Muscle layer of colon (tissue), 2 donors: Measurements from ENCODE around the gene UBE2S.
A peak's percentile ranks its signal among the peaks of the same experiment; 100 is the strongest.
"Not testable (repeated sequence)": the region's sequence is repeated elsewhere in the genome, so short reads cannot be mapped to it uniquely, and the experiment has no call there.

Source experiments
- H3K27ac ChIP-seq: one replicate; pipeline ENCODE4 v1.7.0; 2013; ENCODE audit warnings: low read depth, mild to moderate bottlenecking, low read length, moderate library complexity
- H3K27me3 ChIP-seq, 2 donors: one replicate each; pipeline ENCODE4 v1.7.0; 2013; ENCODE audit warnings: low read length in 2 of 2, mild to moderate bottlenecking in 2 of 2; ENCODE audit not compliant: insufficient read depth in 2 of 2, control insufficient read depth in 1 of 2
- H3K36me3 ChIP-seq: one replicate; pipeline ENCODE4 v1.7.0; 2013; ENCODE audit warnings: mild to moderate bottlenecking, low read length; ENCODE audit not compliant: insufficient read depth
- H3K4me1 ChIP-seq: one replicate; pipeline ENCODE4 v1.7.0; 2013; ENCODE audit warnings: mild to moderate bottlenecking, low read length; ENCODE audit not compliant: insufficient read depth
- H3K4me3 ChIP-seq, 2 donors: one replicate each; pipeline ENCODE4 v1.7.0; 2013; ENCODE audit warnings: low read length in 2 of 2, low read depth in 1 of 2, mild to moderate bottlenecking in 1 of 2, moderate library complexity in 1 of 2
- H3K9ac ChIP-seq: one replicate; pipeline ENCODE4 v1.7.0; 2013; ENCODE audit warnings: low read length
- H3K9me3 ChIP-seq: one replicate; pipeline ENCODE4 v1.7.0; 2013; ENCODE audit warnings: mild to moderate bottlenecking, low read length
- donor health status: abdominal sarcoma.
- donor health status: Adenocarcinoma of cecum.

UBE2S gene

DNA sequence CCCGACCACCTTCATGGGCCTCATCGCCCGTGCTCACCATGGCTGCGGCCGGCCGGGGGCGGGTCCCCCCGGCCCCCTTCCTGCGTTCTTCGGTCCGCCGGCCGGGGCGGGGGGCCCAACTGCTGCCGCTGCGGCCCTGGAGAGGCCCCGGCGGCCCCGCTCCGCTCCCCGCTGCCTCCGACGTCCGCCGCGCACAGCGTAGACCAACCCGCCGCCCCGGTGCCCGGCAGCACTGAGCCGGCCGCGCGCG, at the start of gene UBE2S:
TSS of gene UBE2S (minus strand) at position 239 of the 250 bp plus-strand sequence. CDS start at position 40, 199 bp downstream.
- Histone ChIP-seq H3K36me3 (peaks cover 21% of the 10 kb centered on the region), H3K4me1 (peaks cover 16% of the 10 kb centered on the region), H3K27ac (peak within 1 kb of the TSS; percentile 88), H3K4me3 (peak within 1 kb of the TSS; percentile 51 to 76)
- H3K9me3 ChIP-seq, H3K27me3 ChIP-seq, H3K9ac ChIP-seq: not testable (repeated sequence)

GRCh38 chr19:55456347-55456746, 48.8 kb upstream of the UBE2S start:
- Histone ChIP-seq H3K9me3 (no peaks in the 10 kb centered on the region), H3K9ac (no peak overlapping the region), H3K4me3 (no peak overlapping the region), H3K27me3 (peaks cover 10 to 16% of the 10 kb centered on the region in 2 donors), H3K4me1 (peaks cover 18% of the 10 kb centered on the region), H3K27ac (no peak overlapping the region), H3K36me3 (peaks cover 10% of the 10 kb centered on the region)

GRCh38 chr19:55455576-55456235, 48.1 kb upstream of the UBE2S start:
- Histone ChIP-seq H3K9me3 (no peaks in the 10 kb centered on the region), H3K27ac (no peak overlapping the region), H3K27me3 (peaks cover 11 to 19% of the 10 kb centered on the region in 2 donors), H3K9ac (no peak overlapping the region), H3K36me3 (peaks cover 10% of the 10 kb centered on the region), H3K4me3 (no peak overlapping the region), H3K4me1 (peaks cover 18% of the 10 kb centered on the region)

DNA sequence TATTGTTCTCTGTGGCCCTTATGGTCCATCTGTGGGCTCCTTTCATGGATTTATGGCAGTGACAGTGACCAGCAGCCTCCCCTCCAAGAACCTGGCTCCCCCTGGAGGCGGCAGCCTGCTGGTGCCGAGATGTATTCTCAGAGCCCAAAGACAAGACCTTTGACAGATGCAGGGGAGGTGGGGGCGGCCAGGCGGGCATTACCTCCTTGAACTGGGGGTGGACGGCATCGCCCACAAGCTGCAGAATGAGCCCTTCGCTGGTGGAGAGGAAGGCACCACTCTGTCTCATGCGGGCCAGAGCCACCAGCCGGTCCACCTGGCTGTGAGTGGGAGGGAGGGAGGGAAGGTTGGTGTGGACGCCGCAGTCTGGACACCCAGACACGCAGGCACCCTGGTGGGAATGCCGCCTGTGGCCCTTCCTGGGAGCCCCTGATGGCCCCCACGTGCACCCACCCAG, 47.2 kb upstream of the UBE2S start:
- no peak overlapping the region for H3K9ac ChIP-seq
- H3K4me3 ChIP-seq, result no peak overlapping the region
- H3K27me3 ChIP-seq, result peaks cover 19 to 28% of the 10 kb centered on the region in 2 donors
- no peaks in the 10 kb centered on the region for H3K9me3 ChIP-seq
- H3K27ac ChIP-seq, result no peak overlapping the region
- peaks cover 11% of the 10 kb centered on the region for H3K4me1 ChIP-seq
- H3K36me3 ChIP-seq, result peaks cover 10% of the 10 kb centered on the region

GRCh38 chr19:55453511-55454260, 46.1 kb upstream of the UBE2S start:
- peaks cover 30 to 40% of the 10 kb centered on the region in 2 donors for H3K27me3 ChIP-seq
- H3K4me3 ChIP-seq, result no peak overlapping the region
- peaks cover 10% of the 10 kb centered on the region for H3K36me3 ChIP-seq
- no peaks in the 10 kb centered on the region for H3K9me3 ChIP-seq
- peaks cover 6% of the 10 kb centered on the region for H3K4me1 ChIP-seq
- H3K27ac ChIP-seq, result no peak overlapping the region
- no peak overlapping the region for H3K9ac ChIP-seq

- no peak overlapping the region for H3K4me3 ChIP-seq
- no peak overlapping the region for H3K9ac ChIP-seq
- H3K36me3 ChIP-seq, result peaks cover 10% of the 10 kb centered on the region
- peaks cover 6% of the 10 kb centered on the region for H3K4me1 ChIP-seq
- peaks cover 37 to 40% of the 10 kb centered on the region in 2 donors for H3K27me3 ChIP-seq
- no peak overlapping the region for H3K27ac ChIP-seq
- no peaks in the 10 kb centered on the region for H3K9me3 ChIP-seq
Measured at GRCh38 chr19:55452749-55453346, 45.3 kb upstream of the UBE2S start.

GRCh38 chr19:55451965-55452748, 44.6 kb upstream of the UBE2S start:
- no peak overlapping the region for H3K27ac ChIP-seq
- no peaks in the 10 kb centered on the region for H3K9me3 ChIP-seq
- peaks cover 6% of the 10 kb centered on the region for H3K4me1 ChIP-seq
- no peak overlapping the region for H3K4me3 ChIP-seq
- H3K36me3 ChIP-seq, result peaks cover 10% of the 10 kb centered on the region
- H3K27me3 ChIP-seq, result peaks cover 37 to 45% of the 10 kb centered on the region in 2 donors
- no peak overlapping the region for H3K9ac ChIP-seq

- Histone ChIP-seq H3K4me1 (peaks cover 6% of the 10 kb centered on the region), H3K27me3 (peaks cover 37 to 45% of the 10 kb centered on the region in 2 donors), H3K36me3 (peaks cover 10% of the 10 kb centered on the region), H3K4me3 (peak overlapping the region in 1 of 2 donors; percentile 7), H3K9ac (no peak overlapping the region), H3K9me3 (no peaks in the 10 kb centered on the region), H3K27ac (no peak overlapping the region)
Measured at GRCh38 chr19:55451163-55451964, 43.8 kb upstream of the UBE2S start.

DNA sequence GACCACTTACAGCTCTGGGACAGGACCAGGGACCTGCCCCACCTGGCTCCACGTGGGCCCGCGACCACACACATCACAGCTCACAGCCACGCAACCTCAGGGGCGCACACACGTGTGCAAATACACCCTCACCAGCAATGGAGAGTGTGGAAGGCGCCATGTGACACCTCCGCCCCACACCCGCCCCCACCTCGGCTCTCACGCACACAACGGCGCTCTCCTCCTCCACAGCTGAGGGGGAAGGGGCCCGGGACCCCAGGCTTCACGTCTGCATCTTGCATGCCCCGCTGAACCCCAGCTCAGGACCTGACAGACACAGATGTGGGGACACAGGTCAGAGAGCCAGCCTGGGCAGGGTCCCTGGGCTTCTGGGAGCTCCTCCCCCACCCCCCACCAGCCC, 41.9 kb upstream of the UBE2S start:
- Histone ChIP-seq H3K27ac (no peak overlapping the region), H3K4me1 (peaks cover 6% of the 10 kb centered on the region), H3K9me3 (no peaks in the 10 kb centered on the region), H3K4me3 (no peak overlapping the region), H3K27me3 (peaks cover 41 to 55% of the 10 kb centered on the region in 2 donors), H3K36me3 (peaks cover 4% of the 10 kb centered on the region), H3K9ac (no peak overlapping the region)

DNA sequence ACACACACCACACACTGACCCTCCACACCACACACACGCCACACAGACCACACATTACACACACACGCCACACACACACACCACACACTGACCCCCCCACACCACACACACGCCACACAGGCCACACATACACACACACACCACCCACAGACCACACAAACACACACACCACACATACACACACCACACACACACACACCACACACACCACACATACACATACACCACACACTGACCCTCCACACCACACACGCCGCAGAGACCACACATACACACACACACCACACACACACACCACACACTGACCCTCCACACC, 40.5 kb upstream of the UBE2S start:
- not testable (repeated sequence) for H3K27ac ChIP-seq, H3K36me3 ChIP-seq, H3K9ac ChIP-seq, H3K4me1 ChIP-seq, H3K9me3 ChIP-seq, H3K4me3 ChIP-seq
- peaks cover 47 to 68% of the 10 kb centered on the region in 2 donors for H3K27me3 ChIP-seq
